GM12891 (cell line): ENCODE measurements around the gene ARID1B.

Experiments used
- POLR2A ChIP-seq: IDR thresholded peaks from 2 replicates; pipeline ENCODE4 v1.6.1; 2011; ENCODE audit warnings: low read depth, low read length, control low read depth
- POLR2AphosphoS5 ChIP-seq: IDR thresholded peaks from 2 replicates; pipeline ENCODE4 v1.6.1; 2011; ENCODE audit warnings: low read depth, low read length, control low read depth
- POU2F2 ChIP-seq: IDR thresholded peaks from 2 replicates; pipeline ENCODE4 v1.6.1; 2011; ENCODE audit warnings: low read depth, mild to moderate bottlenecking, control low read depth, low read length, moderate library complexity
- SPI1 ChIP-seq: IDR thresholded peaks from 2 replicates; pipeline ENCODE4 v1.6.1; 2011; ENCODE audit warnings: low read depth, low read length, control low read depth
- TAF1 ChIP-seq: IDR thresholded peaks from 2 replicates; pipeline ENCODE4 v1.6.1; 2011; ENCODE audit warnings: low read depth, low read length, control low read depth

- no peak for TF ChIP-seq POLR2A
- no peak for TF ChIP-seq POLR2AphosphoS5
- no peak for TF ChIP-seq TAF1
- TF ChIP-seq SPI1: no peak
- no peak for TF ChIP-seq POU2F2
Measured at GRCh38 chr6:156862711-156863110, 85.5 kb downstream of the ARID1B start.
